Keratinocyte (primary cell): ENCODE measurements around the gene CHI3L1. TPM values are rescaled to one million over a fixed set of nuclear protein-coding genes. Genes with fewer than 3 reads are reported as not detected.

ENCODE experiments used
- DNase-seq: peaks from one replicate; pipeline ENCODE4 v3.0.0-alpha.2; 2011; ENCODE audit warnings: low read depth, missing footprints, low spot score
- FAIRE-seq: peaks from 2 replicates; lab custom pipeline; 2011; peaks lifted over from hg19 to GRCh38; lab: Jason Lieb, UNC
- H2AFZ ChIP-seq: 2 replicates; pipeline ENCODE4 v1.6.0; 2012; ENCODE audit warnings: low read length, control low read depth, inconsistent platforms; ENCODE audit not compliant: control insufficient read depth
- H3K27ac ChIP-seq: 2 replicates; pipeline ENCODE4 v1.5.1; 2011; ENCODE audit warnings: low read length; ENCODE audit not compliant: control insufficient read depth, insufficient read depth
- H3K27me3 ChIP-seq: 3 replicates; pipeline ENCODE4 v1.6.0; 2011; ENCODE audit warnings: low read length; ENCODE audit not compliant: control insufficient read depth, insufficient read depth; ENCODE audit errors: extremely low read depth
- H3K36me3 ChIP-seq, 2 experiments: 2 replicates in 1 of 2; 3 replicates in 1 of 2; pipeline ENCODE4 v1.5.1; 2011; ENCODE audit warnings: low read length in 2 of 2, mild to moderate bottlenecking in 1 of 2; ENCODE audit not compliant: control insufficient read depth in 2 of 2, insufficient read depth in 2 of 2; ENCODE audit errors: extremely low read depth in 1 of 2
- H3K4me1 ChIP-seq: 3 replicates; pipeline ENCODE4 v1.5.1; 2011; ENCODE audit warnings: low read length; ENCODE audit not compliant: control insufficient read depth, insufficient read depth; ENCODE audit errors: extremely low read depth
- H3K4me2 ChIP-seq: 3 replicates; pipeline ENCODE4 v1.6.0; 2011; ENCODE audit warnings: low read depth, low read length; ENCODE audit not compliant: control insufficient read depth, insufficient read depth; ENCODE audit errors: extremely low read depth
- H3K4me3 ChIP-seq, 3 experiments: fragments of 200-600 bp in 1 of 3; sonication (generic) in 1 of 3; 2 replicates in 2 of 3; 3 replicates in 1 of 3; pipeline ENCODE4 v1.5.1; 2011 to 2016; ENCODE audit warnings: low read length in 3 of 3, mild to moderate bottlenecking in 3 of 3, control low read depth in 2 of 3, inconsistent platforms in 1 of 3, low read depth in 1 of 3, mixed read lengths in 1 of 3, mixed run types in 1 of 3, moderate library complexity in 1 of 3; ENCODE audit not compliant: control insufficient read depth in 2 of 3, insufficient read depth in 2 of 3; ENCODE audit errors: extremely low read depth in 1 of 3
- H3K79me2 ChIP-seq: 2 replicates; pipeline ENCODE4 v1.6.0; 2012; ENCODE audit warnings: low read length; ENCODE audit not compliant: control insufficient read depth, insufficient read depth
- H3K9ac ChIP-seq: 3 replicates; pipeline ENCODE4 v1.6.0; 2011; ENCODE audit warnings: low read length; ENCODE audit not compliant: control insufficient read depth, insufficient read depth; ENCODE audit errors: extremely low read depth
- H3K9me1 ChIP-seq: 3 replicates; pipeline ENCODE4 v1.6.0; 2011; ENCODE audit warnings: low read length; ENCODE audit not compliant: control insufficient read depth, insufficient read depth; ENCODE audit errors: extremely low read depth
- H3K9me3 ChIP-seq: 2 replicates; pipeline ENCODE4 v1.5.1; 2012; ENCODE audit warnings: low read depth, low read length; ENCODE audit not compliant: control insufficient read depth
- H4K20me1 ChIP-seq: 3 replicates; pipeline ENCODE4 v1.6.0; 2011; ENCODE audit warnings: low read length; ENCODE audit not compliant: control insufficient read depth, insufficient read depth; ENCODE audit errors: extremely low read depth
- CTCF ChIP-seq, 3 experiments: IDR thresholded peaks in 1 of 3; conservative IDR thresholded peaks in 1 of 3; optimal IDR thresholded peaks in 1 of 3; 2 replicates in 2 of 3; 3 replicates in 1 of 3; pipeline versions ENCODE3 to v1.5.1; 2011; ENCODE audit warnings: low read length in 3 of 3, mild to moderate bottlenecking in 3 of 3, moderate library complexity in 2 of 3, control low read depth in 1 of 3, inconsistent platforms in 1 of 3; ENCODE audit not compliant: insufficient read depth in 2 of 3; ENCODE audit errors: extremely low read depth in 1 of 3
- EZH2 ChIP-seq: IDR thresholded peaks from one replicate; pipeline ENCODE4 v1.6.1; 2012; ENCODE audit warnings: inconsistent platforms, mild to moderate bottlenecking, low read length, moderate library complexity
- dilution Hi-C: fragments of 300-500 bp; cut with MboI; formaldehyde crosslinking; loops from one replicate; pipeline ENCODE4 v1.7.0; 2020; ENCODE audit warnings: low sequenced_read_pairs; ENCODE audit not compliant: extremely low pct_ligation_motif_present
- polyA plus RNA-seq, 5 experiments: library from polyadenylated mRNA; depleted of rRNA in 3 of 5; stranded (reverse) in 3 of 5; stranded (forward) in 1 of 5; unstranded in 1 of 5; fragments of >200 nt; gene quantifications; 1 replicate in 1 of 5; 2 replicates in 3 of 5; 3 replicates in 1 of 5; pipeline versions ENCODE4 v1.2.1 to v1.2.3, GENCODE V29; 2011 to 2012; ENCODE audit warnings: missing spikeins in 2 of 5, low read depth in 1 of 5, low replicate concordance in 1 of 5

Gene CHI3L1
- polyA plus RNA-seq, 1 donor (not counting 4 experiments of a cell fraction or from before 2014, with no cell fraction given) = 0.20 TPM

GRCh38 chr1:203206129-203206687, 19.7 kb upstream of the CHI3L1 start:
- TF ChIP-seq CTCF (optimal IDR thresholded peaks at IDR 0.05 in 1 of 3, IDR thresholded peaks at IDR 0.05 in 1 of 3, conservative IDR thresholded peaks at IDR 0.05 in 1 of 3; ENCODE audit: extremely low read depth in 1 of 3, insufficient read depth in 2 of 3, low read length in 3 of 3) (no peak), EZH2 (no peak)
- H3K36me3 ChIP-seq = no peaks in the 10 kb centered on the region
- no peak overlapping the region for H2AFZ ChIP-seq
- DNase-seq = no peak
- H3K4me3 ChIP-seq = no peak overlapping the region
- H3K27ac ChIP-seq = no peak overlapping the region
- H4K20me1 ChIP-seq = no peaks in the 10 kb centered on the region
- H3K27me3 ChIP-seq = peaks cover 5% of the 10 kb centered on the region
- H3K4me1 ChIP-seq = no peaks in the 10 kb centered on the region
- H3K4me2 ChIP-seq = no peak overlapping the region
- no peaks in the 10 kb centered on the region for H3K9me1 ChIP-seq
- no peak overlapping the region for H3K9ac ChIP-seq
- no peaks in the 10 kb centered on the region for H3K9me3 ChIP-seq
- dilution Hi-C loops = no loop called here
- H3K79me2 ChIP-seq = no peaks in the 10 kb centered on the region
- FAIRE-seq = no peak

GRCh38 chr1:203204756-203205155, 18.3 kb upstream of the CHI3L1 start:
- no peak for DNase-seq
- Histone ChIP-seq H2AFZ (no peak overlapping the region), H3K9me3 (no peaks in the 10 kb centered on the region), H3K79me2 (no peaks in the 10 kb centered on the region), H3K9ac (no peak overlapping the region), H3K27me3 (peaks cover 5% of the 10 kb centered on the region), H3K4me1 (no peaks in the 10 kb centered on the region), H3K36me3 (no peaks in the 10 kb centered on the region), H4K20me1 (no peaks in the 10 kb centered on the region), H3K27ac (no peak overlapping the region), H3K4me3 (no peak overlapping the region), H3K9me1 (no peaks in the 10 kb centered on the region), H3K4me2 (no peak overlapping the region)
- dilution Hi-C loops = no loop called here
- FAIRE-seq = no peak
- TF ChIP-seq CTCF (optimal IDR thresholded peaks at IDR 0.05 in 1 of 3, IDR thresholded peaks at IDR 0.05 in 1 of 3, conservative IDR thresholded peaks at IDR 0.05 in 1 of 3; ENCODE audit: extremely low read depth in 1 of 3, insufficient read depth in 2 of 3, low read length in 3 of 3) (no peak), EZH2 (no peak)
